Upper lobe of left lung (tissue), 4 donors: ENCODE data around the gene MYO15B.

Experiments used
- CTCF ChIP-seq, 6 experiments: fragments of 450-650 bp in 4 of 6; fragments of 200-600 bp in 2 of 6; sonication (generic) in 2 of 6; IDR thresholded peaks; one replicate each; pipeline ENCODE4 v1.5.1; 2016 to 2019; ENCODE audit warnings: antibody characterized with exemption in 6 of 6
- POLR2A ChIP-seq, 4 donors: fragments of 450-650 bp; IDR thresholded peaks; one replicate each; pipeline ENCODE4 v1.5.1; 2016 to 2017; ENCODE audit warnings: antibody characterized with exemption in 4 of 4, mild to moderate bottlenecking in 2 of 4

DNA sequence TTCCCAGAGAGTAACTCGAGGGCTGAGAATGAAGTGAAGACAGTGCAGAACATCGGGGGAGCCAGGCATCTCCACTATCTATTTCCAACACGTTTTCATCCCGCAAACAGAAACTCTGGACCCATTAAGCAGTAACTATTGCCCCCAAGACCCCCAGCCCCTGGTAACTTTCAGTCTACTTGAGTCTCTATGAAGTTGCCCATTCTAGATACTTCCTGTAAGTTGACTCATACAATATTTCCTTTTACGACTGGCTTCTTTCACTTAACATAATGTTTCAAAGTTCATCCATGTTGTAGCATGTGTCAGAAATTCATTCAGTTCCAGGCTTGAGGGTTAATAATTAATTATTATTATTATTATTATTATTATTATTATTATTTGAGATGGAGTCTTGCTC is 19.5 kb downstream of the MYO15B start:
- TF ChIP-seq CTCF (IDR thresholded peaks at IDR 0.05) (no peak), POLR2A (IDR thresholded peaks at IDR 0.05) (no peak)
